K562 (cell line): Measurements from ENCODE around the gene PLPP4. TPM values are rescaled to one million over a fixed set of nuclear protein-coding genes. Genes with fewer than 3 reads are reported as not detected.

ENCODE experiments used
- CREM ChIP-seq: IDR thresholded peaks from 2 replicates; pipeline ENCODE4 v1.6.1; 2014; ENCODE audit warnings: antibody characterized with exemption, low read depth
- HDAC8 ChIP-seq: fragments of 450-650 bp; IDR thresholded peaks from 2 replicates; pipeline ENCODE4 v1.6.1; 2016; ENCODE audit warnings: mild to moderate bottlenecking, missing genetic modification characterization, moderate library complexity, missing compliant biosample characterization
- MCM2 ChIP-seq: fragments of 450-650 bp; IDR thresholded peaks from 2 replicates; pipeline ENCODE4 v1.6.1; 2017; ENCODE audit warnings: low read depth, mild to moderate bottlenecking
- MECOM ChIP-seq: fragments of 250-450 bp; sonication (Bioruptor Pico); IDR thresholded peaks from 2 replicates; pipeline ENCODE4 v1.8.0; 2022; ENCODE audit warnings: inconsistent platforms
- NFE2 ChIP-seq: IDR thresholded peaks from 2 replicates; pipeline ENCODE4 v1.6.1; 2014; ENCODE audit warnings: antibody characterized with exemption, low read depth
- NFYB ChIP-seq: IDR thresholded peaks from 2 replicates; pipeline ENCODE4 v1.6.1; 2011; ENCODE audit warnings: mild to moderate bottlenecking, moderate library complexity; ENCODE audit not compliant: insufficient read length; ENCODE audit errors: extremely low read depth
- NR2C1 ChIP-seq, 2 experiments: fragments of 450-650 bp; IDR thresholded peaks; 2 replicates each; pipeline ENCODE4 v1.6.1; 2017; ENCODE audit warnings: mild to moderate bottlenecking in 2 of 2, antibody characterized with exemption in 1 of 2, inconsistent platforms in 1 of 2, missing compliant biosample characterization in 1 of 2, missing genetic modification characterization in 1 of 2
- RFX5 ChIP-seq: IDR thresholded peaks from 2 replicates; pipeline ENCODE4 v1.6.1; 2011; ENCODE audit warnings: low read depth, mild to moderate bottlenecking, improper control_type of control experiment, low read length
- SAFB ChIP-seq: fragments of 200-400 bp; formaldehyde crosslinking; IDR thresholded peaks from 2 replicates; pipeline ENCODE4 v1.6.1; 2017; ENCODE audit warnings: low read depth, low read length, borderline replicate concordance
- SRSF1 ChIP-seq: fragments of 200-400 bp; formaldehyde crosslinking; IDR thresholded peaks from 2 replicates; pipeline ENCODE4 v1.6.1; 2017; ENCODE audit warnings: mild to moderate bottlenecking, low read depth, low read length, moderate library complexity
- ZNF384 ChIP-seq: IDR thresholded peaks from 2 replicates; pipeline ENCODE4 v1.6.1; 2012; ENCODE audit warnings: low read depth, low read length, improper control_type of control experiment
- ZNF699 ChIP-seq: fragments of 250-450 bp; sonication (Bioruptor Pico); IDR thresholded peaks from 2 replicates; pipeline ENCODE4 v1.8.0; 2021; ENCODE audit warnings: mild to moderate bottlenecking, moderate library complexity; ENCODE audit not compliant: insufficient replicate concordance
- polyA plus RNA-seq, 8 experiments: library from polyadenylated mRNA; depleted of rRNA in 4 of 8; stranded (reverse) in 5 of 8; unstranded in 3 of 8; fragments of >200 nt; fragmentation: Nextera tagmentation in 2 of 8; fragmentation: Illumina TruSeq in 1 of 8; extraction: Ambion mirVana in 2 of 8; extraction: Trizol in 1 of 8; gene quantifications; 2 replicates each; pipeline versions ENCODE4 v1.2.1 to v1.2.3, GENCODE V29; 2011 to 2014; ENCODE audit warnings: inconsistent platforms in 1 of 8, missing spikeins in 1 of 8
- total RNA-seq, 7 experiments: library from RNA; depleted of rRNA in 6 of 7; stranded (reverse); fragments of >200 nt in 6 of 7; fragmentation: Illumina TruSeq in 2 of 7; extraction: Trizol in 2 of 7; gene quantifications; 2 replicates each; pipeline versions ENCODE4 v1.2.1 to v1.2.3, GENCODE V29; 2011 to 2021; ENCODE audit warnings: low replicate concordance in 1 of 7
- TF ChIP-seq, protein P1 (sequence below): sonication (generic); formaldehyde crosslinking; IDR thresholded peaks from 2 replicates; pipeline ENCODE4 v1.8.1; 2023; ENCODE audit warnings: missing genetic modification reagents, mild to moderate bottlenecking, borderline replicate concordance
- TF ChIP-seq, protein P2 (sequence below), 2 experiments: IDR thresholded peaks in 1 of 2; conservative IDR thresholded peaks in 1 of 2; 2 replicates each; pipeline ENCODE4 v1.6.1; 2016; ENCODE audit warnings: low read depth in 2 of 2, mild to moderate bottlenecking in 1 of 2, missing compliant biosample characterization in 1 of 2, missing genetic modification characterization in 1 of 2, moderate library complexity in 1 of 2
- TF ChIP-seq, protein P3 (sequence below), 3 experiments: fragments of 200-800 bp in 1 of 3; fragments of 250-450 bp in 1 of 3; fragments of 450-650 bp in 1 of 3; sonication (Bioruptor Pico) in 1 of 3; sonication (Bioruptor generic) in 1 of 3; formaldehyde crosslinking in 1 of 3; IDR thresholded peaks; 2 replicates each; pipeline versions ENCODE4 v1.6.1 to v1.8.0; 2016 to 2022; ENCODE audit warnings: mild to moderate bottlenecking in 2 of 3, missing genetic modification characterization in 2 of 3, missing compliant biosample characterization in 1 of 3, moderate library complexity in 1 of 3

PLPP4 gene
- total and polyA plus RNA-seq, 9 of the 15 experiments (the other 6 are each of a cell fraction or from before 2014, with no cell fraction given), result 0.08 TPM; not detected in 8

DNA sequence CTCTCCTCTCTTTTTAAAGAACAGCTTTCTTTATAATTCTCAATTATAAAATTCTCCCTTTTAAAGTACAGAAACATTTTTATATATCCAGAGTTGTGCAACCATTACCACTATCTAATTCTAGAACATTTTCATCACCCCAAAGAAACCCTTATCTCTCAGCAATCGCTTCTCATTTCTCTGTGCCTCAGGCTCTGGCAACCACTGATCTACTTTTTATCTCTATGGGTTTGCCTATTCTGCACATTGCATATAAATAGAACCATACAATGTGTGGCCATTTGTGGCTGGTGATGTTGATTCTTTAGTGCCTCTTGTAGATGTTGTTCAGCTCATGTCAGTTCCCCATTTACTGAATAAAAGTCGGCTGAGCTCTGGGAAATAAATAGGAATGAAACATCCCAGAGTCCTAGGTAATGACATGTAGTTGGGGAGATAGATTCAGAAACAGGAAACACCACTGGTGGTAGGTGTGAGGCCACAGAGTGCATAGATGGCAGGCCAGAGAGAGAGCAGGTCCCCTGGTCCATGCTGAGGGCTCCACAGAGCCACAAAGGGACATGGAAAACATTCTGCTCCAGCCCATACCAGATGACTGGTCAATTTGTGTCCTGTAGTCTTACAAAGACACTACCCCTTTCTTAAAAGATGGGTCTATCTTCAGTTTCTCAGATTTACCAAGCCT, 126.5 kb downstream of the PLPP4 start (continued):
- TF ChIP-seq SRSF1 (no peak), NFE2 (no peak), MCM2 (no peak), RFX5 (no peak), MECOM (CRISPR knock-in tag) (no peak), CREM (no peak), SAFB (no peak), ZNF699 (no peak), NFYB (no peak), ZNF384 (no peak), HDAC8 (tag) (no peak), NR2C1 (IDR thresholded peaks at IDR 0.05) (no peak), NR2C1 (tag; IDR thresholded peaks at IDR 0.05) (no peak)
- TF ChIP-seq, protein P1, sequence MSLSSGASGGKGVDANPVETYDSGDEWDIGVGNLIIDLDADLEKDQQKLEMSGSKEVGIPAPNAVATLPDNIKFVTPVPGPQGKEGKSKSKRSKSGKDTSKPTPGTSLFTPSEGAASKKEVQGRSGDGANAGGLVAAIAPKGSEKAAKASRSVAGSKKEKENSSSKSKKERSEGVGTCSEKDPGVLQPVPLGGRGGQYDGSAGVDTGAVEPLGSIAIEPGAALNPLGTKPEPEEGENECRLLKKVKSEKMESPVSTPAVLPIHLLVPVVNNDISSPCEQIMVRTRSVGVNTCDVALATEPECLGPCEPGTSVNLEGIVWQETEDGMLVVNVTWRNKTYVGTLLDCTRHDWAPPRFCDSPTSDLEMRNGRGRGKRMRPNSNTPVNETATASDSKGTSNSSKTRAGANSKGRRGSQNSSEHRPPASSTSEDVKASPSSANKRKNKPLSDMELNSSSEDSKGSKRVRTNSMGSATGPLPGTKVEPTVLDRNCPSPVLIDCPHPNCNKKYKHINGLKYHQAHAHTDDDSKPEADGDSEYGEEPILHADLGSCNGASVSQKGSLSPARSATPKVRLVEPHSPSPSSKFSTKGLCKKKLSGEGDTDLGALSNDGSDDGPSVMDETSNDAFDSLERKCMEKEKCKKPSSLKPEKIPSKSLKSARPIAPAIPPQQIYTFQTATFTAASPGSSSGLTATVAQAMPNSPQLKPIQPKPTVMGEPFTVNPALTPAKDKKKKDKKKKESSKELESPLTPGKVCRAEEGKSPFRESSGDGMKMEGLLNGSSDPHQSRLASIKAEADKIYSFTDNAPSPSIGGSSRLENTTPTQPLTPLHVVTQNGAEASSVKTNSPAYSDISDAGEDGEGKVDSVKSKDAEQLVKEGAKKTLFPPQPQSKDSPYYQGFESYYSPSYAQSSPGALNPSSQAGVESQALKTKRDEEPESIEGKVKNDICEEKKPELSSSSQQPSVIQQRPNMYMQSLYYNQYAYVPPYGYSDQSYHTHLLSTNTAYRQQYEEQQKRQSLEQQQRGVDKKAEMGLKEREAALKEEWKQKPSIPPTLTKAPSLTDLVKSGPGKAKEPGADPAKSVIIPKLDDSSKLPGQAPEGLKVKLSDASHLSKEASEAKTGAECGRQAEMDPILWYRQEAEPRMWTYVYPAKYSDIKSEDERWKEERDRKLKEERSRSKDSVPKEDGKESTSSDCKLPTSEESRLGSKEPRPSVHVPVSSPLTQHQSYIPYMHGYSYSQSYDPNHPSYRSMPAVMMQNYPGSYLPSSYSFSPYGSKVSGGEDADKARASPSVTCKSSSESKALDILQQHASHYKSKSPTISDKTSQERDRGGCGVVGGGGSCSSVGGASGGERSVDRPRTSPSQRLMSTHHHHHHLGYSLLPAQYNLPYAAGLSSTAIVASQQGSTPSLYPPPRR, result no peak
- TF ChIP-seq, protein P2, sequence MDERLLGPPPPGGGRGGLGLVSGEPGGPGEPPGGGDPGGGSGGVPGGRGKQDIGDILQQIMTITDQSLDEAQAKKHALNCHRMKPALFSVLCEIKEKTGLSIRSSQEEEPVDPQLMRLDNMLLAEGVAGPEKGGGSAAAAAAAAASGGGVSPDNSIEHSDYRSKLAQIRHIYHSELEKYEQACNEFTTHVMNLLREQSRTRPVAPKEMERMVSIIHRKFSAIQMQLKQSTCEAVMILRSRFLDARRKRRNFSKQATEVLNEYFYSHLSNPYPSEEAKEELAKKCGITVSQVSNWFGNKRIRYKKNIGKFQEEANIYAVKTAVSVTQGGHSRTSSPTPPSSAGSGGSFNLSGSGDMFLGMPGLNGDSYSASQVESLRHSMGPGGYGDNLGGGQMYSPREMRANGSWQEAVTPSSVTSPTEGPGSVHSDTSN (CRISPR knock-in tag; IDR thresholded peaks at IDR 0.05; ENCODE audit: low read depth), result no peak
- TF ChIP-seq, protein P2 (tag; conservative IDR thresholded peaks at IDR 0.05; ENCODE audit: low read depth), result no peak
- TF ChIP-seq, protein P3, sequence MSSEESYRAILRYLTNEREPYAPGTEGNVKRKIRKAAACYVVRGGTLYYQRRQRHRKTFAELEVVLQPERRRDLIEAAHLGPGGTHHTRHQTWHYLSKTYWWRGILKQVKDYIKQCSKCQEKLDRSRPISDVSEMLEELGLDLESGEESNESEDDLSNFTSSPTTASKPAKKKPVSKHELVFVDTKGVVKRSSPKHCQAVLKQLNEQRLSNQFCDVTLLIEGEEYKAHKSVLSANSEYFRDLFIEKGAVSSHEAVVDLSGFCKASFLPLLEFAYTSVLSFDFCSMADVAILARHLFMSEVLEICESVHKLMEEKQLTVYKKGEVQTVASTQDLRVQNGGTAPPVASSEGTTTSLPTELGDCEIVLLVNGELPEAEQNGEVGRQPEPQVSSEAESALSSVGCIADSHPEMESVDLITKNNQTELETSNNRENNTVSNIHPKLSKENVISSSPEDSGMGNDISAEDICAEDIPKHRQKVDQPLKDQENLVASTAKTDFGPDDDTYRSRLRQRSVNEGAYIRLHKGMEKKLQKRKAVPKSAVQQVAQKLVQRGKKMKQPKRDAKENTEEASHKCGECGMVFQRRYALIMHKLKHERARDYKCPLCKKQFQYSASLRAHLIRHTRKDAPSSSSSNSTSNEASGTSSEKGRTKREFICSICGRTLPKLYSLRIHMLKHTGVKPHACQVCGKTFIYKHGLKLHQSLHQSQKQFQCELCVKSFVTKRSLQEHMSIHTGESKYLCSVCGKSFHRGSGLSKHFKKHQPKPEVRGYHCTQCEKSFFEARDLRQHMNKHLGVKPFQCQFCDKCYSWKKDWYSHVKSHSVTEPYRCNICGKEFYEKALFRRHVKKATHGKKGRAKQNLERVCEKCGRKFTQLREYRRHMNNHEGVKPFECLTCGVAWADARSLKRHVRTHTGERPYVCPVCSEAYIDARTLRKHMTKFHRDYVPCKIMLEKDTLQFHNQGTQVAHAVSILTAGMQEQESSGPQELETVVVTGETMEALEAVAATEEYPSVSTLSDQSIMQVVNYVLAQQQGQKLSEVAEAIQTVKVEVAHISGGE (CRISPR knock-in tag; IDR thresholded peaks at IDR 0.05), result no peak
